Calu3 (cell line): Measurements from ENCODE around the gene PIM2. TPM values are rescaled to one million over a fixed set of nuclear protein-coding genes. Genes with fewer than 3 reads are reported as not detected.
A peak's percentile ranks its signal among the peaks of the same experiment; 100 is the strongest.

Experiments used
- BruUV-seq: library from RNA; stranded (reverse); fragments of 400-500 nt; replicated peaks from 2 replicates; lab custom pipeline; 2021; lab: Mats Ljungman, UMichigan
- CTCF ChIA-PET: fragments of 300-600 bp; sonication (Branson Sonifier 250); formaldehyde crosslinking; loops from one replicate; lab custom pipeline; 2022; ENCODE audit warnings: antibody characterized with exemption; lab: Charles Lee
- DNase-seq: peaks from one replicate; pipeline ENCODE4 v3.0.0; 2022
- H3K27ac Mint-ChIP-seq: one replicate; pipeline ENCODE4 v1.8.0; 2022; ENCODE audit warnings: mixed read lengths; ENCODE audit not compliant: unreplicated experiment
- H3K27me3 Mint-ChIP-seq: one replicate; pipeline ENCODE4 v1.8.0; 2022; ENCODE audit warnings: mixed read lengths; ENCODE audit not compliant: unreplicated experiment
- H3K36me3 Mint-ChIP-seq: one replicate; pipeline ENCODE4 v1.8.0; 2022; ENCODE audit warnings: mild to moderate bottlenecking, moderate library complexity, mixed read lengths; ENCODE audit not compliant: insufficient read depth, unreplicated experiment
- H3K4me1 Mint-ChIP-seq: one replicate; pipeline ENCODE4 v1.8.0; 2022; ENCODE audit warnings: mild to moderate bottlenecking, low read depth, mixed read lengths; ENCODE audit not compliant: unreplicated experiment
- H3K4me3 Mint-ChIP-seq: one replicate; pipeline ENCODE4 v1.8.0; 2022; ENCODE audit warnings: mild to moderate bottlenecking, low read depth, moderate library complexity, mixed read lengths; ENCODE audit not compliant: unreplicated experiment
- H3K9me3 Mint-ChIP-seq: one replicate; pipeline ENCODE4 v1.8.0; 2022; ENCODE audit warnings: low read depth, mixed read lengths; ENCODE audit not compliant: unreplicated experiment
- intact Hi-C: fragments of 100-400 bp; cut with micrococcal nuclease; formaldehyde crosslinking; loops from one replicate; pipeline ENCODE4 v1.10.0; 2022; ENCODE audit not compliant: unreplicated experiment
- total RNA-seq: library from RNA; stranded (reverse); gene quantifications from 2 replicates; pipeline ENCODE4 v1.2.3, GENCODE V29; 2022
- TF ChIP-seq, protein P1 (sequence below): fragments of 200-600 bp; IDR thresholded peaks from one replicate; pipeline ENCODE4 v1.8.0; 2022; ENCODE audit warnings: antibody characterized with exemption; ENCODE audit not compliant: unreplicated experiment

PIM2 gene
- total RNA-seq, 1 experiment from 2014 or later: 13.9 TPM

DNA sequence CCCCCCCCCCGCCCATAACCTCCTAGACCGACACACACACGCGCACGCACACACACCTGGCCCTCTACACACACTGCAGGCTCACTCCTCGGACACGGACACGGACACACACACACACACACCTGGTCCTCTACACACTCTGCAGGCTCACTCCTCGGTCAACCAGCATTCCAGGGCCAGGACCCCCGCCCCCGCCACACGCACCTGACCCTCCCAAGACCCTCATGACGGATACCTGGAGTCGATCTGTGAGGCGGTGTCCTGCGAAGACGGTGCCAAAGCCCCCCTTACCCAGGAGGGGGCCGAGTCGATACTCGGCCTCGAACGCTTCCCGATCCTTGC, 552 bp downstream of the PIM2 start:
- H3K9me3 Mint-ChIP-seq: no peaks in the 10 kb centered on the region
- H3K4me1 Mint-ChIP-seq: peaks cover 17% of the 10 kb centered on the region
- peak overlapping the region; percentile 97 for H3K4me3 Mint-ChIP-seq
- H3K27ac Mint-ChIP-seq: peak overlapping the region; percentile 90
- CTCF ChIA-PET: interaction anchor here (0.7 kb wide), 1 partner anchor 275 kb away, joined by 5 read pairs; no protein-coding TSS in a partner anchor
- H3K27me3 Mint-ChIP-seq: no peaks in the 10 kb centered on the region
- intact Hi-C loops: loop anchor here (2.0 to 10.0 kb wide), 3 partner anchors 53 to 123 kb away; partner anchors contain the start of gene HDAC6
- H3K36me3 Mint-ChIP-seq: peaks cover 40% of the 10 kb centered on the region
- no peak for DNase-seq
- BruUV-seq: no TSS peak
- TF ChIP-seq, protein P1, sequence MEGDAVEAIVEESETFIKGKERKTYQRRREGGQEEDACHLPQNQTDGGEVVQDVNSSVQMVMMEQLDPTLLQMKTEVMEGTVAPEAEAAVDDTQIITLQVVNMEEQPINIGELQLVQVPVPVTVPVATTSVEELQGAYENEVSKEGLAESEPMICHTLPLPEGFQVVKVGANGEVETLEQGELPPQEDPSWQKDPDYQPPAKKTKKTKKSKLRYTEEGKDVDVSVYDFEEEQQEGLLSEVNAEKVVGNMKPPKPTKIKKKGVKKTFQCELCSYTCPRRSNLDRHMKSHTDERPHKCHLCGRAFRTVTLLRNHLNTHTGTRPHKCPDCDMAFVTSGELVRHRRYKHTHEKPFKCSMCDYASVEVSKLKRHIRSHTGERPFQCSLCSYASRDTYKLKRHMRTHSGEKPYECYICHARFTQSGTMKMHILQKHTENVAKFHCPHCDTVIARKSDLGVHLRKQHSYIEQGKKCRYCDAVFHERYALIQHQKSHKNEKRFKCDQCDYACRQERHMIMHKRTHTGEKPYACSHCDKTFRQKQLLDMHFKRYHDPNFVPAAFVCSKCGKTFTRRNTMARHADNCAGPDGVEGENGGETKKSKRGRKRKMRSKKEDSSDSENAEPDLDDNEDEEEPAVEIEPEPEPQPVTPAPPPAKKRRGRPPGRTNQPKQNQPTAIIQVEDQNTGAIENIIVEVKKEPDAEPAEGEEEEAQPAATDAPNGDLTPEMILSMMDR: no peak

DNA sequence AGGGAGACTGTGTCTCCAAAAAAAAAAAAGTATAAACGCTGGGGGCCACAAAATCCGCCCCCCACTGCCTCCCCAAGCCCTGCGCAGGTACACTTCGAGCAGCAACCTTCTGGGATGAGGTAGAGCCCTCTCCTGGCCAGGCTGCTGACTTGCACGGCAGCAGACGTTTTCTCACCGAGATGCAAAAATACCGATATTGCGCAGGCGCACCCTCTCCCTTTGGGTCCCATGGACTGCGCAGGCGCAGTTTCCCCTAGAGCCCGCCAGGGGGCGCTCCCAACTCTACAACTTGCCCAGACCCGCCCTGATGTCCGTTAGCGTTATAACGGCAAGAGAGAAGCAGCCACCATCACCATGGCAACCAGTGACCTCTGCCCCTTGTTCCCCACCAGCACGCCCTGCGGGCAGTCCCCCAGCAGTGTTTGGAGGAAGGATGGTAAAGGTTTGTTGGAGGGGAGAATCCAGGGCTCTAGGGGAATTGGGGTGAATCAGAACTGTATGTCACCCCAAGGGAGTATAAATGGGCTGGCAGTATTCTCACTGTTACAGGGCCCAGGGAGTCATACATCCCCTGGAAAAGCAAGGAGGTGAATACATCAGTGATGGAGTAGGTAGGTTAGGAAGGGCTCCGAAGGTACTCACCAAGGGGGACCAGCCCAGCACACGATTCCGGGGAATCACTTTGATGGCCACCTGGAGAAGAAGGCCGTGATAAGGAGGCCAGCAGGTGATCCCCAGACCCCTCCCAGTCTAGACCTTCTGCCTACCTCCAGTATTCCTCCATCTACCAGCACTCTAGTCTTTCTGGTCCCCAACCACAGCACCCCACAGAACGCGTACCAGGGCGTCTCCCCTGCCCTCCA, 1.5 kb downstream of the PIM2 start:
- intact Hi-C loops: loop anchor here (2.0 to 10.0 kb wide), 3 partner anchors 53 to 123 kb away; partner anchors contain the start of gene HDAC6
- no TSS peak for BruUV-seq
- CTCF ChIA-PET: interaction anchor here (0.7 kb wide), 1 partner anchor 276 kb away, joined by 5 read pairs; no protein-coding TSS in a partner anchor

DNA sequence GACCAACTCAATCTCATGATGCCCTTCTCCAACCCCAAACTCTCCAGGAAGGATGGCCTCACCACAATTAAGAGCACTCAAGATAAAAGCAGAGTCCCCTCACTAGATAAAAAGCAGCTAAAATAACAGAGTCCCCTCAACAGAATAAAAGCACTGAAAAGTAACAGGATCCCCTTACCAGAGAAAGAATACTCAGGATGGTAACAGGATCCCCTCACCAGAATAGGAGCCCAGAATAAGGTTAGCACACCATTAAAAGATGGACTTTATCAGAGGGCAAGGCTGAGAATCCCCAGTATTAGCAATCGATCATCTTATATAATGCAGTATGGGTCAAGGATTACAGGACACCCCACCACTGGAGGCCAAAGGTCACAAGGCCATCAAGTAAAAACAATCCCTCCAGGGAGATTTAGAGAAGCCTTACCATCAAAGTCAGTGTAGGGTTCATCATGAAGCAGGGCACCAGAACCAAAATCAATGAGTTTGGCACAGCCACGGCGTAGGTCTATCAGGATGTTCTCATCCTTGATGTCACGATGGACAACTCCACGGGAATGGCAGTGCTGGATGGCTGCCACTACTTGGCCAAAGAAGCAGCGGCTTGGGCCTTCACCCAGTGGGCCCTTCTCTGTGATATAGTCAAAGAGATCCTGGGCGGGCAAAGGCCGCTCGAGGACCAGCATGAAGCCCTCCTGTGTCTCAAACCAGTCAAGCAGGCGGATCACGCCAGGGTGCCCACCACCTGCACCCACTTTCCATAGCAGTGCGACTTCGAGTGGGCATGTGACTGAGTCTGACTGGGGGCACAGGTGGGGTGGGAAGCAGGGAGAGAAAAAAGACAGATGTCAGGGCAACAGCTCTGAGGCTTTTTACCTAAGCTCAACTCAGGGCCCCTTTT, 4.0 kb downstream of the PIM2 start:
- intact Hi-C loops: loop anchor here (10.0 kb wide), 2 partner anchors 50 to 110 kb away; partner anchors contain the start of gene HDAC6
- Mint-ChIP-seq H3K4me1 (peaks cover 30% of the 10 kb centered on the region), H3K27me3 (no peaks in the 10 kb centered on the region), H3K27ac (no peak overlapping the region), H3K9me3 (no peaks in the 10 kb centered on the region), H3K36me3 (peaks cover 65% of the 10 kb centered on the region), H3K4me3 (no peak overlapping the region)
- no TSS peak for BruUV-seq
- CTCF ChIA-PET: no interaction called here
- TF ChIP-seq, protein P1: no peak
- DNase-seq: no peak

More for the DNA sequence above, 1.5 kb downstream of the PIM2 start:
- TF ChIP-seq, protein P1: peak; percentile 92
- no peaks in the 10 kb centered on the region for H3K27me3 Mint-ChIP-seq
- peaks cover 22% of the 10 kb centered on the region for H3K4me1 Mint-ChIP-seq
- peak; percentile 87 for DNase-seq
- no peaks in the 10 kb centered on the region for H3K9me3 Mint-ChIP-seq
- peak overlapping the region; percentile 90 for H3K27ac Mint-ChIP-seq
- peaks cover 45% of the 10 kb centered on the region for H3K36me3 Mint-ChIP-seq
- H3K4me3 Mint-ChIP-seq: peak overlapping the region; percentile 97
